GM19193 (cell line): ENCODE data around the gene LSM8.

Experiments
- POLR2A ChIP-seq: IDR thresholded peaks from 4 replicates; pipeline ENCODE4 v1.6.1; 2011; ENCODE audit not compliant: insufficient read depth, insufficient read length; ENCODE audit errors: extremely low read depth

LSM8 gene

GRCh38 chr7:118183786-118184564 is at the start of gene LSM8:
Gene LSM8, plus strand, starts transcription at chr7:118184164. Its CDS starts 60 bp downstream, at chr7:118184224.
- peak; percentile 92 for TF ChIP-seq POLR2A

- no peak for TF ChIP-seq POLR2A
Observed at GRCh38 chr7:118140468-118140867, 43.5 kb upstream of the LSM8 start.

GRCh38 chr7:118142012-118142411 is 42.0 kb upstream of the LSM8 start:
- TF ChIP-seq POLR2A: no peak

GRCh38 chr7:118148930-118149329 is 35.0 kb upstream of the LSM8 start:
- TF ChIP-seq POLR2A: no peak

GRCh38 chr7:118149394-118149793 is 34.6 kb upstream of the LSM8 start:
- no peak for TF ChIP-seq POLR2A

- TF ChIP-seq POLR2A: no peak
Observed at GRCh38 chr7:118151671-118152070, 32.3 kb upstream of the LSM8 start.

- no peak for TF ChIP-seq POLR2A
Observed at GRCh38 chr7:118152149-118152548, 31.8 kb upstream of the LSM8 start.

GRCh38 chr7:118152654-118153053 is 31.3 kb upstream of the LSM8 start:
- no peak for TF ChIP-seq POLR2A

GRCh38 chr7:118153551-118154177 is 30.3 kb upstream of the LSM8 start:
- TF ChIP-seq POLR2A: no peak

GRCh38 chr7:118158766-118159165 is 25.2 kb upstream of the LSM8 start:
- TF ChIP-seq POLR2A: no peak

GRCh38 chr7:118169146-118169545 is 14.8 kb upstream of the LSM8 start:
- TF ChIP-seq POLR2A: no peak

- TF ChIP-seq POLR2A: no peak
Observed at GRCh38 chr7:118175740-118176139, 8.2 kb upstream of the LSM8 start.

- TF ChIP-seq POLR2A: no peak
Observed at GRCh38 chr7:118179191-118179590, 4.8 kb upstream of the LSM8 start.

- no peak for TF ChIP-seq POLR2A
Observed at GRCh38 chr7:118182593-118183427, 1.2 kb upstream of the LSM8 start.

- no peak for TF ChIP-seq POLR2A
Observed at GRCh38 chr7:118183428-118183785, 557 bp upstream of the LSM8 start.
